Activated T-cell treated with anti-CD3 and anti-CD28 coated beads for 48 hours (primary cell): ENCODE measurements around the gene ARID3C.

Experiments used
- DNase-seq: peaks from one replicate; pipeline ENCODE4 v3.0.0-alpha.2; 2020; ENCODE audit warnings: low read depth

Gene ARID3C

GRCh38 chr9:34576597-34577399, 52.1 kb downstream of the ARID3C start:
- DNase-seq = no peak

GRCh38 chr9:34575862-34576596, 52.8 kb downstream of the ARID3C start:
- no peak for DNase-seq

GRCh38 chr9:34575241-34575640, 53.6 kb downstream of the ARID3C start:
- no peak for DNase-seq

GRCh38 chr9:34574571-34574970, 54.3 kb downstream of the ARID3C start:
- DNase-seq = no peak

GRCh38 chr9:34573599-34574325, 55.1 kb downstream of the ARID3C start:
- DNase-seq = no peak

- DNase-seq = no peak
These were observed 56.2 kb downstream of the ARID3C start for GRCh38 chr9:34572628-34573027.

GRCh38 chr9:34572092-34572491, 56.8 kb downstream of the ARID3C start:
- DNase-seq = no peak

- DNase-seq = no peak
These were observed 57.4 kb downstream of the ARID3C start for GRCh38 chr9:34571481-34571810.
